Hematopoietic multipotent progenitor cell treated with erythropoietin and hydrocortisone succinate and interleukin-3 and kit ligand, for 8 days (in vitro differentiated cells): Measurements from ENCODE around the gene CACNA1B.
"Not testable (repeated sequence)": the region's sequence is repeated elsewhere in the genome, so short reads cannot be mapped to it uniquely, and the experiment has no call there.

Source experiments
- DNase-seq: peaks from one replicate; pipeline ENCODE4 v3.0.0-alpha.2; 2015

CACNA1B gene

DNA sequence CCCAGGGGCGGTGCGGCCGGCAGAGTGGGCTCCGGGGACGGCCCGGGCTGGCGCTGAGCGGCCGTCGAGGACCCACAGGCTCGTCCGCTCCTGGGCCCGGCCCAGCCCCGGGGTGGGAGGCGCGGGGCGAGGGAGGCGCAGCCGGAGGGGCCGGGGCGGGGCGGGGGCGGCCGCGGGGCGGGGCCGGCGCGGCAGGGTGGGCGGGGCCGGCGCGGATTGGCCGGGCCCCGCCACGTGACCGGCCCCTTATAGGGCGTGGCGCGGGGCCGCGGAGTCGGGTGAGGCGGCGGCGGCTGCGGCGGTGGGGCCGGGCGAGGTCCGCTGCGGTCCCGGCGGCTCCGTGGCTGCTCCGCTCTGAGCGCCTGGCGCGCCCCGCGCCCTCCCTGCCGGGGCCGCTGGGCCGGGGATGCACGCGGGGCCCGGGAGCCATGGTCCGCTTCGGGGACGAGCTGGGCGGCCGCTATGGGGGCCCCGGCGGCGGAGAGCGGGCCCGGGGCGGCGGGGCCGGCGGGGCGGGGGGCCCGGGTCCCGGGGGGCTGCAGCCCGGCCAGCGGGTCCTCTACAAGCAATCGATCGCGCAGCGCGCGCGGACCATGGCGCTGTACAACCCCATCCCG lies at the start of gene CACNA1B:
CACNA1B (plus strand) TSS at position 277 of the 617 bp plus-strand sequence; CDS start at position 429, 152 bp downstream.
- not testable (repeated sequence) for DNase-seq

DNA sequence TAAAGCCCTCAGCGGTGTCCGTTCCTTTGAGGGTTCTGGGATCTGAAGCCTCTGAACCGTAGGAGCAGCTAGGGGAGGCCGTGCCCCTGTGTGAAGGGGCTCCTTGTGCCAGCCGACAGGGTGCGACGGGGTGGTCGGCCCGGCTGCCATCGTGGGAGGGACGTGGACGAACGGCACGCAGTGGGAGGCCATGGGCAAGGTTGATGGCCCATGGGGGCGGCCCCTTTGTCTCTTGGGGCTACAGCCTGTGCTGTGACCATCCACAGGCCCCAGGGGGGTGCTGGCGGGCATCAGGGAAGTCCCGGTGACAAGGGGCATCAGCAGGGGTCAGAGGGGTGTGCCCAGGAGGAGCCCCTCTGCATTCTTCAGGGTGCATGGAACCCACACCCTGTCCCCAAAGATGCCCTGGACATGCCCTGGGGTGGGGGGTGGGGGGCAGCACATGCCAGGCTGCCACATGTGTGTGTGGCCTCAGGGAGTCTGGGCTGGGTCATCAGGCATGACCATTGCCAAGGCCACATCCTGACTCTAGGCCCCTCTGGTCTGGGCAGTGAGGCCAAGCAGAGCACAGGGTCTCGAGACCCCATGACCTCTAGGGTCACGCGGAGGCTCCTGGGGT lies 49.6 kb upstream of the CACNA1B start:
- no peak for DNase-seq

DNA sequence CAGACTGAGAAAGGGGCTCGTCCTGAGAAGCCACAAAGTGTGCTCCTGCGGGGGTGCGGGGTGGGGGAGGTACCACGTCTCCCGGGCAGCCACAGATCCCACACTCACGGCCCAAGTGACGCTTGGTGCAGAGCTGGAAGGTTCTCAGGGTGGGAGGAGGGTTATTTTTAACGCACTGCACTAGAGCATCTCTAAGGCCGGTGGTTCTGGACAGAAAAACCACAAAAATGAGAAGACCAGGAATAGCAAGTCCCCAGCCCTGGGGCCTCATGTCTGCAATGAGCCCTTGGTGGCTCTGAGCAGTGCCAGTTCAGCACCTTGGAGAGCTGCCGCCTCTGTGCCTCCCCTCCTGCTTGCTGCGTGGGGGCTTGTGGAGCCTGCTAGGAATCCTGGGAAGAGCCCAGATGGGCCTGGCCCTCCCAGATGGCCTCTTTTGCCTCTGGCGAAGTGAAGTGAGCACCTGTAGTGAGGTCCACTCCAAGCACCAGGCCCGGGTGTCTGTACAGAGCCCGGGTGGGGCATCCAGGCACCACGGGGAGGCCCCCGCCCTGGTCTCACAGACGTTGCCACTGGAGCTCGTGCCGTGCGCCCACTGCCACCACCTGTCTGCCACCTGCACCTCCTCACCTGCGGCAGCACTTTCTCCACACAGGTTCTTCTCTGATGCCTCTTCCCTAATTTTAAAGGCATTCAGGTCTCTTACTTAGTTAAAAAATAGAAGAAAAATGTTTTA lies 48.9 kb upstream of the CACNA1B start:
- DNase-seq, result peak; percentile 7

DNA sequence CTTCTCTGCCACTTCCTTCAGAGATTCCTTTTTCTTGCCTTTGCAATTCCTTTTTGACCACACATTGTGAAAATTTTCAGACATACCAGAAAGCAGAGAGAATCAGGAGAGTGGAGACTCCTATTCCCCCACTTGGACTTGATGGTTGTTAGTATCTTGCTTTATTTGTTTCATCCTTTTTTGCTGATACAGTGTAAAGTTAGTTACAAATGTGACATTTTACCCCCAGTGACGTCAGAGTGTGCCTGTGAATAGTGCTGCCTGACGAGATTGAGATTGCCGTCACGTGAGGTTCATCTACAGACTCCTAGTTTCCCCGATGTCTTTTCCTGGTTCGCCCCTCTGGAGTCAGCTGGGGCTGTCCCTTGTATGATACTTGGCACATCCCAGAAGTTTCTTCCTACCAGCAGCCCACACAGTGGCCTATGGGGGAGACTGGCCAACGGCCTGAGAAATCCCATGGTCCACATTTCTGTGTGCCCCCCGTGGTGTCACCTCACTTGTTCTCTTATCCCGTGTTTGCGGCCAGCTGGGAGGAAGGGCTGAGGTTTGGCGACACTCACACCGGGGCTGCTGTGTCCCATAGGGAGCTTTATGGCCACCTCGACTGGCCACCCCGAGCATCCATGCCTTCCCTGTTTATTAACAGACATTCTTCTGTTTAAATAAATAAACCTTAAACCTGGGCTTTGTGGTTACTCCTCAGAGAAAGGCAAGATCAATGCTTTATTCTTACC lies 48.2 kb upstream of the CACNA1B start:
- no peak for DNase-seq

DNA sequence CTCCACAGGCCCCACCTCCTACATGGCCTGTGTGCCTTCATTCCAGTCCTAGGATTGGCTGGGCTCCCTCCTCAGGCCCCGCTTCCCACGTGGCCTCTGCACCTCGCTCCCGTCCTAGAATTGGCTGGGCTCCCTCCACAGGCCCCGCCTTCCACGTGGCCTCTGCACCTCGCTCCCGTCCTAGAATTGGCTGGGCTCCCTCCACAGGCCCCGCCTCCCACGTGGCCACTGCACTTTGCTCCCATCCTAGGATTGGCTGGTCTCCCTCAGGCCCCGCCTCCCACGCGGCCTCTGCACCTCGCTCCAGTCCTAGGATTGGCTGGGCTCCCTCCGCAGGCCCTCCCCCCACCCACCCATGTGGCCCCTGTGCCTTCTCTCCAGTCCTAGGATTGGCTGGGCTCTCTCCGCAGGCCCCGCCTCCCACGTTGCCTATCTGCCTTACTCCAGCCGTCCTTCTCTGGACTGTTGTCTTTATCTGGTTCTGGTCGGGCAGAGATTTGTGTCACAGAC lies 45.3 kb upstream of the CACNA1B start:
- DNase-seq, result peak; percentile 46

DNA sequence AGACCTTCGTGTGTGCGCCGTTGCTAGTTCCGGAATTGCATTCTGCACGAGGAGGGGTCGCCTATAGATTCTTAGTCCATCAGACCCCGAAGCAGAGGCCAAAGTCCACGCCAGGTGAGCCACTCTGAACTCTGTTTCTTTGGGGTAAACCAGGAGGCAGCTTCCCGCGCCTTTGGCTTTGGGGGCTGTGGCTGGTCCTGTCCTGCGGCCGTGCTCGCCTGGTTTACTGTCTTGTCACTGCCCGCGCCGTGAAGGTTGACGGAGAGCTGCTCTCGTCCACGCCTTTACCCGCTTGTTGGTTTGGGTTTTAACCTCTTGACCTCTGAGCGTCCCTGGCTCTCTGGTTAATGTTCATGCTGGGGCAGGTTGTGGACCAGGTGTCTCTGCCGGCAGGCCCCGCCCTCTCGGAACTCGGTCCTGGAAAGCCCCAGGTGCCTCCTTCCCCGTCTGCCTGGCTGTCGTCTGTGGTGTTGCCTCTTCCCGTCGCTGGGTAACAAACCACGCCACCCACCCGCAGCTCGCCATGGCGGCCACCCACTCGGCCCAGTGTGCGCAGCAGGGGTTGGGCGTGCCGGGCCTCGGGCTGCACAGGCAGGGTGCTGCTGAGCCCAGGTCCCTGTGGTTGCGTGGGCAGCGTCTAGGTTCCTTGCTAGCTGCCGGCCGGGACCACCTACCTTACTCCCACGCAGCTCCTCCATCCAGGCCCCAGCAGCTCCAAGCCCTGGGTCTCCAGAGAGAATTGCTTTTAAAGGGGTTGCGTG lies 44.6 kb upstream of the CACNA1B start:
- DNase-seq, result no peak

DNA sequence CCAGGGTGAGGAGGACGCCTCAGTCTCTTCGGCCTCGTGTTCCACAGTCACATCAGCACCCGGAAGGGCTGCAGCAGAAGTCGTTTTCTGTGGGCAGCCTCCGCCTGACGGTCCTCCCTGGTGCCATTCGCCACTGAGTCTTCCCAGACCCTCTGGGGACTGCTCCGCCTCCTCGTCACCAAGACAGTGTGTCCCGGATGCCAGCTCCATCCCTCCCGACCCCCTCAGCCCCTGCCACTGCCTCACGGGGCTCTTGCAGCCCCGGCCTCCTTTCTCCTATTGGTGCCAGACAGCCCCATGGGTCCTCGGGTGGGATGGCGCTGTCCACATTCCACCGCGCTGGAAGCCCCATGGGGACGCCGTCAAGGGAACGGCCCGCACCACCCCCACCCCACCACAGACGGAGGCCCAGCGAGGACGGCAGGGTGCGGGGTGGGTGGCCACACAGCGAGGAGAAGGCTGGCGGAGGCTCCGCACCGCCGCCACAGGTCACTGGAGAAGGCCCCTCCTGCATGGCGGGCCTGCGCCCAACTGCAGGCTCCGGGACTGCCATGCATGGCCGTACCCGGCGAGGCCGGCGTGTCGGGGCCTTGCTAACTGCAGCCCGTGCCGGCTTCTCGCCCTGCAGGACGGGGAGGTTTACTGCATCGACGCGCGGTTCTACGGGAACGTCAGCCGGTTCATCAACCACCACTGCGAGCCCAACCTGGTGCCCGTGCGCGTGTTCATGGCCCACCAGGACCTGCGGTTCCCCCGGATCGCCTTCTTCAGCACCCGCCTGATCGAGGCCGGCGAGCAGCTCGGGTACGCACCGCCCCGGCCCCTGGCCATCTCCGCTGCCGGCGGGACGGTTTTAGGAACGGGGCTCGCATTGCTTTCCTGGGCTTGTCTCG lies 43.6 kb upstream of the CACNA1B start:
- DNase-seq, result no peak

DNA sequence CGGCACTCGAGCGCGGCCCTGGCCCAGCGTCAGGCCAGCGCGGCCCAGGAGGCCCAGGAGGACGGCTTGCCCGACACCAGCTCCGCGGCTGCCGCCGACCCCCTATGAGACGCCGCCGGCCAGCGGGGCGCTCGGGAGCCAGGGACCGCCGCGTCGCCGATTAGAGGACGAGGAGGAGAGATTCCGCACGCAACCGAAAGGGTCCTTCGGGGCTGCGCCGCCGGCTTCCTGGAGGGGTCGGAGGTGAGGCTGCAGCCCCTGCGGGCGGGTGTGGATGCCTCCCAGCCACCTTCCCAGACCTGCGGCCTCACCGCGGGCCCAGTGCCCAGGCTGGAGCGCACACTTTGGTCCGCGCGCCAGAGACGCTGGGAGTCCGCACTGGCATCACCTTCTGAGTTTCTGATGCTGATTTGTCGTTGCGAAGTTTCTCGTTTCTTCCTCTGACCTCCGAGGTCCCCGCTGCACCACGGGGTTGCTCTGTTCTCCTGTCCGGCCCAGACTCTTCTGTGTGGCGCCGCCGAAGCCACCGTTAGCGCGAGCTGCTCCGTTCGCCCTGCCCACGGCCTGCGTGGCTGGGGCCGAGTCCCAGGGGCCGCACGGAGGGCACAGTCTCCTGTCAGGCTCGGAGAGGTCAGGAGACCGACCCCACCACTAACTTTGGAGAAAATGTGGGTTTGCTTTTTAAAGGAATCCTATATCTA lies 42.6 kb upstream of the CACNA1B start:
- DNase-seq, result no peak

DNA sequence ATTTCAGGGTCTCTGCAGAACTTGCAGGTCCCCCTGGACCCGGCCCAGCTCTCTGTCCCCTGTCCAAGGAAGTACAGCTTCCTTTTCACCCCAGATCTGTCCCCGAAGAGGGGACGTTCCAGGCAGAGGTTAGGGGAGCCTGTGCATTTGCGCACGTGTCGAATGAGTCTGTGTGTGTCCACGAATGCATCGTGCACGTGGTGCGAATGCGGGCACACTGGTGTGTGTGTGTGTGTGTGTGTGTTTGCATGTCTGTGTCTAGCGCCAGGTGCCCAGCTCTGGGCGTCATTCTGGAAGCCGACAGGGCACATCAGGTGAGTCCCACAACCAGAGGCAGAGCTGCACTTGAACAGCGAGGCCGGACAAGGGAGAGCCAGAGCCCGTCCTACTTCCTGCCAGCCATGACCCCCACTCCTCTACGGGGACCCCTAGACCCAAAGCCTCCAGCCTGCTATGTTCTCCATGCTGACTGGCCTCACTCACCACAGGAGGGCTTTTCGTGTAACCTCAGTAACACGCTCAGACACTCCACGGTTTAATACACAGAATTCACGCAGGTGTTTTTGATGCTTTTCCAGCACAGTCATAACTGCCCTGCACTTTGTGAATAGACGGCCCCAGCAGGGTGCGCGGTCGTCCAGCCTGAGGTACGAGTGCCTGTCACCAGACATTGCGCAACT lies 41.3 kb upstream of the CACNA1B start:
- DNase-seq, result no peak

DNA sequence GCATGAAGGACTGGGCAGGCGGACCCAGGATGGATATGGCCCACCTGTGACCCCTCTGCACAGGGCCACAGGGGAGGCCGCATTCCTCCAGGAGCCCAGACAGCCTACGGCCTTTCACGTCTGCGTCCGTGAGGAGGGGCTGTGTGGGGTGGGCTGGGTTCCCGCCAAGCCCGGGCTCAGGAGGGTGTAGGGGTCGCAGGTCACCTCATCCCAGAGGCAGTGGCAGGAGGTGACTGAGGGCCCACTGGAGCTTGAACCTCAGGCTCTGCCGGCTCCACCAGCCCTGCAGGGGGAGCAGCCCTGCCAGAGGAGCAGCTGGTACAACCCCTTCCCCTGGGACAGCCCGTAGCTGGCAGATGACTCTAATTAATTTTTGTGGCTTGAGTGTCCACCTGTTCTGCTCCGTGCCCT lies 40.7 kb upstream of the CACNA1B start:
- DNase-seq, result no peak

DNA sequence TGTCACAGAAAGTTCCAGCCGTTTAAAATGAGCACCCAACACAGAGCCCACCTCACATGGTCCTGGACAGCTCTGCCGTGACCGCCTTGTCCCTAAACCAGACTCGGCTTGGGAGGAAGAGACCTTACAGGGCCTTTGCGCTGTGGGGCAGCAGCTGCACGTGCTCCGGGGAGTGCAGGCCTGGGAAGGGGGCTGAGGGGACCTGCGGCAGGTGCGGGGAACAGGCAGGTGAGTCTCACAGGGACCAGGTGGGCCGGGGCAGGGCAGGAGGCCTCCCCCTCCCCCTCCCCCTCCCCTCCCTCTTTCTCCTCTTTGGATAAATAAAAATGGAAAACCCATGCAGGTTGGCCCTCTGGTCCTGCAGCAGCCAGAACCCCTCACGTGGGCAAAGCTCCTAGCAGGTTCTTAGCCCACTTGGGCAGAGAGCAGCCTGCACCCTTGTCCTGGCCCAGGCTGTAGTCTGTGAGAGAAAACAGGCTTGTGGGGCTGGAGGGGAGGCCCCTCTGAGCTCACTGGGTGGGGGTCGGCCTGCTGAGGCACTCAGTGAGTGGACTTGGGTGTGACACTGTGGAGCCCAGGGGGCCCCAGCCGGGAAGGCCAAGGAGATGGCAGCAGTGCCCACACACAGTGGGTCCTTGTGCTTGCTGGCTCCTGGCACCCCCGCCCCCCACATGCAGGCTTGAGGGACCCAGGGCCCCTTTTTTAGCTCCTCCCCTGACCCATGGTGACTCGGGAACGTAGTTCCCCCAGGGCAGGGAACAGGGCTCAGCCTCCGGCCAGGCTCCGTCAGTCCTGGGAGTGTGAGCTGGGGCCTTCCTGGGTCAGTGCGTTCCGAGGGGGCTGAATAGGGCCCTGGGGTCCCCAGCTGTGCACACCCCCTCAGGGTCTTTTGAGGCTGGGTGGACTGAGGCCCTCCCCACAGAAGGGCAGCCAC lies 40.0 kb upstream of the CACNA1B start:
- DNase-seq, result no peak

DNA sequence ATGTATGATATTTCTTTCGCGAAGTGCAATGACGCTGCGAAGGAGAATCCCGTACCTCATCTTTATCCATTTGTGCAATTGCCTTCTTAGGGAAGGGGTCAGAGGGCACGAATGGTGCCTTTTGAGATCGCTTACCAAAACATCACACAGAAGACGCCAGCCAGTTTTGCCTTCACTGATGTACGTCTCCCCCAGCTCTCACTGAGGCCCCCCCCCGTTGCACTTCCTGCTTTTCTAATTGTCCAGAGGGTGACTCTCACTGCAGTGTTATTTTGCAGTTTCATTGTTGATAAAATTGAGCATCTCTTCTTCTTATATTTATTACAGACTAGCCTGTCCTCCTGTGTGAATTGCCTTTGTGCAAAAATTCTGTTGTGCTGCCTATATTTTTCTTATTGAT lies 39.0 kb upstream of the CACNA1B start:
- DNase-seq, result no peak

DNA sequence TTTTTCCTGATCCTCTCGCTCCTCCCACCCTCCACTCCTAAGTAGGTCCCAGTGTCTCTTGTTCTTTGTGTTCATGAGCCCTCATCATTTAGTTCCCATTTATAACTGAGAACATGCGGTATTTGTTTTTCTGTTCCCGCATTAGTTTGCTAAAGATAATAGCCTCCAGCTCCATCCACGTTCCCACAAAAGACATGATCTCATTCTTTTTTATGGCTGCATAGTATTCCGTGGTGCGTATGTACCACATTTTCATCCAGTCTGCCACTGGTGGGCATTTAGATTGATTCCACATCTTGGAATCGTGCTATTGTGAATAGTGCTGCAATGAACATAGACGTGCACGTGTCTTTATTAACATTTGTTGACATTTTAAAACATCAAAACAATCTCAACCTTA lies 34.2 kb upstream of the CACNA1B start:
- no peak for DNase-seq

DNA sequence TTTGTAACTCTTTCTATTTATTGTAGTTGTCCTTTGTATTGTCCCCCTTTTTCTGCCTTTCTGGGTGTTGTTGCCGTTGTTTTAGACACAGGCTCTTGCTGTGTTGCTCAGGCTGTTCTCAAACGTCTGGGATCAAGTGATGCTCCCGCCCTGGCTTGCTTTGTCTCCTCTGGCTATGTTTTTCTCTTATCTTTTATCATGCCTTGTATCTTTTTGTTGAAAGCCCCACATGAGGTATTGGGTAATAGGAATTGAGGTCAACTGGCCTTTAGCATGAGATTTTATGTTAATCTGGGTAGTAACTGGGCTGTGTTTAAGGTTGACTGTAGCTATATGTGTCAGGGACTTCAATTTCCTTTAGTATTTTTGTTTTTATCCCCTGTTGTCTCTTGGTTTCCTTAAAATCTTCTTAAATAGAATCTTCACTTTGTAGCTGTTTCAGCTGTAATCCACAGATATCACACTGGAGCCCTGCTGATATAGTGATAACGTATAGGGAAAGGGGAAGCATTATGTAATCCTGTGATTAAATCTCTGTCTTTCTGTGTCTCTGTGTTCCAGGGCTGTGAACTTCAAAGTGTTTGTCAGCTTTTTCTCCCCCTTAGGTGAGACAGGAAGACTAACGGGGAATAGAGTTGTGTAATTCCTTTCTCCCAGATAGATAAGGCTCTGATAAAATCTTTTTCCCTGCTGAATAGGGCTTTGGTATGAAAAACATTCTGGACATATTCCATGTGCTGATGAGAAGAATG lies 25.9 kb upstream of the CACNA1B start:
- no peak for DNase-seq

DNA sequence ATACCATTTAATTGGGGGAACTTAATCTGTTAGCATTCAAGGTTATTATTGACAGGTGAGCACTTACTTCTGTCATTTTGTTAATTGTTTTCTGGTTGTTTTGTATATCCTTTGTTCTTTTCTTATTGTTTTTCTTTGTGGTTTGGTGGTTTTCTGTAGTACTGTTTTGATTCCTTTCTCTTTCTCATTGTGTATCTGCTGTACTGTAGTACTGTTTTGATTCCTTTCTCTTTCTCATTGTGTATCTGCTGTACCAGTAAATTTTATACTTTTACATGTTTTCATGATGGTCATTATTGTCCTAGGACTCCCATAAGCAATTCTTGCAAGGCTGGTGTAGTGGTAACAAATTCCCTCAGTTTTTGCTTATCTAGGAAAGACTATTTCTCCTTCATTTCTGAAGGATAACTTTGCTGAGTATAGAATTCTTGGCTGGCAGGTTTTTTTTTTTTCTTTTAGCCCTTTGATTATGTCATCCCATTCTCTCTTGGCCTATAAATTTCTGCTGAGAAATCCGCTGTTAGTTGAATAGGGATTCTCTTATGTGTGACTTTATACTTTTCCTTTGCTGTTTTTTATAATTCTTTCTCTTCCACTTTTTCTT lies 24.1 kb upstream of the CACNA1B start:
- DNase-seq, result no peak

DNA sequence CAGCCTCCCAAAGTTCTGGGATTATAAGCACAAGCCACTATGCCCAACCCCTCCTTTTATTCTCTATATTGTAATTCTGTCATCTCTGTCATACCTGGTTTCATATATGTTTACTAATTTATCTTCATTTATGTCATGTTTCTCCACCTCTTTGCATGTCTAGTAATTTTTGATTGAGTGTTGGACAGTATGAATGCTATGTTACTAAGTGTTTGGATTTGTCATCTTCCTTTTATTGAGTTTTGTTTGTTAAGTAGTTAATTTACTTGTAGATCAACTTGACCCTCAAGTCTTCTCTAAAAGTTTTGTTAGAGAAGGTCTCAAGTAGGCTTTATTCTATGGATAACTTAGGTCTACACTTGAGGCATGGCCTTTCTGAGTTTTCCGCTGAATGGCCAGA lies 17.2 kb upstream of the CACNA1B start:
- no peak for DNase-seq

DNA sequence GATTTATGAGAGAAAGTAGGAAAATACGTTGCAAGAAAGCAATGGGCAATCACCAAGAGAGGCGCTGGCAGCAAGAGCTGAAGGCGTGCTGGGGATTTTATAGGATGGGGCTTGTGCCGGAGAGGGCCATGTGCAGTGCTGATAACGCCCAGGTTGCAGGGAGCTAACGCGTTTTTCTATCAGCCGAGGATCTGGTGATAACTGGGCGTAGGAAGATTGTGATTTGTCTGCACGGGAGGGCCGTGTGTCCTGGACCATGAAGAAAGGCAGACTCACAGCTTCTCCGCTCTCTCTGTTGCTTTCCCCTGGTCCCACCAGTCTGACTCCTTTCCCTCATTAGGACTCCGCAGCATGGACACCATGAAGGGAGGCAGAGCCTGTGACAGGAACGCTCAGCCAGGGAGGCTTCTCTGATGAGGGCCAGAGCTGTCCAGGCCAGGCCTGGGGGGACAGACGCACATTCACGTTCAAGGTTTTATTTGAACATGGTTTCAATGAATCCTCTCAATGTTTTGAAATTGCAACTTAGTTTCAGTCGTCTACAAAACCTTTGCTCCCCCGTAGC lies 11.9 kb upstream of the CACNA1B start:
- DNase-seq, result no peak
